Lower leg skin (tissue), 3 donors: Measurements from ENCODE around the gene NIPAL3.
"Not testable (repeated sequence)": the region's sequence is repeated elsewhere in the genome, so short reads cannot be mapped to it uniquely, and the experiment has no call there.

Experiments used
- POLR2A ChIP-seq, 2 donors: fragments of 450-650 bp; IDR thresholded peaks; one replicate each; pipeline ENCODE4 v1.6.1; 2016 to 2017; ENCODE audit warnings: antibody characterized with exemption in 2 of 2, mild to moderate bottlenecking in 1 of 2, moderate library complexity in 1 of 2
- TF ChIP-seq, protein P1 (sequence below), 3 donors: fragments of 450-650 bp; IDR thresholded peaks; one replicate each; pipeline ENCODE4 v1.5.1; 2016; ENCODE audit warnings: antibody characterized with exemption in 3 of 3, mild to moderate bottlenecking in 3 of 3, moderate library complexity in 2 of 3

DNA sequence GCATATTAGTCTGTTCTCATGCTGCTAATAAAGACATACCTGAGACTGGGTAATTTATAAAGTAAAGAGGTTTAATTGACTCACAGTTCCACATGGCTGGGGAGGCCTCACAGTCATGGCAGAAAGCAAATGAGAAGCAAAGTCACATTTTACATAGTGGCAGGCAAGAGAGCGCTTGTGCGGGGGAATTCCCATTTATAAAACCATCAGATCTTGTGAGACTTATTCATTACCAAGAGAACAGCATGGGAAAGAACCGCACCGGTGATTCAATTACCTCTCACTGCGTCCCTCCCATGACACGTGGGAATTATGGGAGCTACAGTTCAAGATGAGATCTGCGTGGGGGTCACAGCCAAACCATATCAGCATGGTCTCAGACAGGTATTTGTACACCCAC, 72.6 kb downstream of the NIPAL3 start:
- TF ChIP-seq, protein P1, sequence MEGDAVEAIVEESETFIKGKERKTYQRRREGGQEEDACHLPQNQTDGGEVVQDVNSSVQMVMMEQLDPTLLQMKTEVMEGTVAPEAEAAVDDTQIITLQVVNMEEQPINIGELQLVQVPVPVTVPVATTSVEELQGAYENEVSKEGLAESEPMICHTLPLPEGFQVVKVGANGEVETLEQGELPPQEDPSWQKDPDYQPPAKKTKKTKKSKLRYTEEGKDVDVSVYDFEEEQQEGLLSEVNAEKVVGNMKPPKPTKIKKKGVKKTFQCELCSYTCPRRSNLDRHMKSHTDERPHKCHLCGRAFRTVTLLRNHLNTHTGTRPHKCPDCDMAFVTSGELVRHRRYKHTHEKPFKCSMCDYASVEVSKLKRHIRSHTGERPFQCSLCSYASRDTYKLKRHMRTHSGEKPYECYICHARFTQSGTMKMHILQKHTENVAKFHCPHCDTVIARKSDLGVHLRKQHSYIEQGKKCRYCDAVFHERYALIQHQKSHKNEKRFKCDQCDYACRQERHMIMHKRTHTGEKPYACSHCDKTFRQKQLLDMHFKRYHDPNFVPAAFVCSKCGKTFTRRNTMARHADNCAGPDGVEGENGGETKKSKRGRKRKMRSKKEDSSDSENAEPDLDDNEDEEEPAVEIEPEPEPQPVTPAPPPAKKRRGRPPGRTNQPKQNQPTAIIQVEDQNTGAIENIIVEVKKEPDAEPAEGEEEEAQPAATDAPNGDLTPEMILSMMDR (IDR thresholded peaks at IDR 0.05): not testable (repeated sequence)
- TF ChIP-seq POLR2A (IDR thresholded peaks at IDR 0.05): not testable (repeated sequence)
